Mesenchymal stem cell (in vitro differentiated cells and primary cell): ENCODE results near the gene MARK2.

Experiments
- DNase-seq: peaks from one replicate; pipeline ENCODE4 v3.0.0-alpha.2; 2013
- H2AFZ ChIP-seq: one replicate; pipeline ENCODE4 v1.6.1; 2013; ENCODE audit warnings: low read depth, mild to moderate bottlenecking, control low read depth, inconsistent platforms, low read length, moderate library complexity
- H2AK5ac ChIP-seq: 2 replicates; pipeline ENCODE4 v1.6.1; 2013; ENCODE audit warnings: low read length, moderate library complexity, mild to moderate bottlenecking, inconsistent platforms; ENCODE audit not compliant: severe bottlenecking
- H2BK120ac ChIP-seq: one replicate; pipeline ENCODE4 v1.6.1; 2013; ENCODE audit warnings: low read depth, mild to moderate bottlenecking, inconsistent platforms, low read length, moderate library complexity
- H2BK12ac ChIP-seq, 2 experiments: one replicate each; pipeline ENCODE4 v1.6.1; 2013; ENCODE audit warnings: inconsistent platforms in 2 of 2, low read length in 2 of 2, mild to moderate bottlenecking in 2 of 2, moderate library complexity in 2 of 2, control low read depth in 1 of 2
- H2BK15ac ChIP-seq: one replicate; pipeline ENCODE4 v1.6.1; 2013; ENCODE audit warnings: mild to moderate bottlenecking, low read depth, inconsistent platforms; ENCODE audit not compliant: poor library complexity, severe bottlenecking
- H2BK5ac ChIP-seq: 2 replicates; pipeline ENCODE4 v1.6.1; 2013; ENCODE audit warnings: low read depth, mild to moderate bottlenecking, low read length, control low read depth, inconsistent platforms; ENCODE audit not compliant: poor library complexity, severe bottlenecking
- H3K14ac ChIP-seq, 2 experiments: one replicate each; pipeline ENCODE4 v1.6.1; 2013; ENCODE audit warnings: inconsistent platforms in 2 of 2, low read length in 2 of 2, control low read depth in 1 of 2, mild to moderate bottlenecking in 1 of 2, moderate library complexity in 1 of 2
- H3K18ac ChIP-seq, 2 experiments: one replicate each; pipeline ENCODE4 v1.6.1; 2013; ENCODE audit warnings: inconsistent platforms in 2 of 2, low read length in 2 of 2, control low read depth in 1 of 2, low read depth in 1 of 2, mild to moderate bottlenecking in 1 of 2
- H3K23ac ChIP-seq, 2 experiments: one replicate each; pipeline ENCODE4 v1.6.1; 2013; ENCODE audit warnings: inconsistent platforms in 2 of 2, low read length in 2 of 2, mild to moderate bottlenecking in 2 of 2, moderate library complexity in 2 of 2, control low read depth in 1 of 2
- H3K27ac ChIP-seq: 2 replicates; pipeline ENCODE4 v1.5.1; 2013; ENCODE audit warnings: mild to moderate bottlenecking, moderate library complexity, low read length, control low read depth, inconsistent platforms; ENCODE audit not compliant: poor library complexity, severe bottlenecking
- H3K27me3 ChIP-seq, 2 experiments: 2 replicates each; pipeline versions ENCODE4 v1.6.1 to v1.7.0; 2013; ENCODE audit warnings: low read length in 2 of 2, mild to moderate bottlenecking in 2 of 2, moderate library complexity in 2 of 2, control low read depth in 1 of 2, inconsistent platforms in 1 of 2; ENCODE audit not compliant: control insufficient read depth in 1 of 2, insufficient read depth in 1 of 2
- H3K36me3 ChIP-seq, 2 experiments: 2 replicates each; pipeline versions ENCODE4 v1.6.1 to v1.7.0; 2013; ENCODE audit warnings: low read length in 2 of 2, control low read depth in 1 of 2, inconsistent platforms in 1 of 2, low read depth in 1 of 2, mild to moderate bottlenecking in 1 of 2; ENCODE audit not compliant: insufficient read depth in 2 of 2, control insufficient read depth in 1 of 2
- H3K4ac ChIP-seq, 2 experiments: one replicate each; pipeline ENCODE4 v1.6.1; 2013; ENCODE audit warnings: inconsistent platforms in 2 of 2, low read length in 2 of 2, mild to moderate bottlenecking in 2 of 2, moderate library complexity in 2 of 2, control low read depth in 1 of 2, low read depth in 1 of 2
- H3K4me1 ChIP-seq: 2 replicates; pipeline ENCODE4 v1.6.1; 2013; ENCODE audit warnings: low read depth, low read length, control low read depth; ENCODE audit not compliant: control insufficient read depth, insufficient read depth
- H3K4me2 ChIP-seq: 2 replicates; pipeline ENCODE4 v1.6.1; 2013; ENCODE audit warnings: low read length, mild to moderate bottlenecking, inconsistent platforms; ENCODE audit not compliant: poor library complexity, severe bottlenecking
- H3K4me3 ChIP-seq, 2 experiments: 2 replicates each; pipeline versions ENCODE4 v1.5.1 to v1.7.0; 2013; ENCODE audit warnings: low read length in 2 of 2, mild to moderate bottlenecking in 2 of 2, control low read depth in 1 of 2, low read depth in 1 of 2; ENCODE audit not compliant: insufficient read depth in 1 of 2
- H3K79me1 ChIP-seq: replicated peaks from 2 replicates; pipeline ENCODE4 v1.6.1; 2013; ENCODE audit warnings: mild to moderate bottlenecking, control low read depth, low read length, inconsistent platforms; ENCODE audit not compliant: poor library complexity, severe bottlenecking
- H3K9ac ChIP-seq: 2 replicates; pipeline ENCODE4 v1.7.0; 2013; ENCODE audit warnings: mild to moderate bottlenecking, low read length, moderate library complexity
- H3K9me3 ChIP-seq: 2 replicates; pipeline ENCODE4 v1.7.0; 2013; ENCODE audit warnings: mild to moderate bottlenecking, low read length; ENCODE audit not compliant: control insufficient read depth
- H4K8ac ChIP-seq: one replicate; pipeline ENCODE4 v1.6.1; 2013; ENCODE audit warnings: inconsistent platforms, mild to moderate bottlenecking, low read length, moderate library complexity
- H4K91ac ChIP-seq: one replicate; pipeline ENCODE4 v1.6.1; 2013; ENCODE audit warnings: mild to moderate bottlenecking, low read length, inconsistent platforms
- whole genome bisulfite sequencing: methylation state at CpG from one replicate; pipeline ENCODE4 v1.1.7; 2013; ENCODE audit warnings: mixed read lengths; 5-methylcytosine and 5-hydroxymethylcytosine counted together

Gene MARK2

GRCh38 chr11:63908631-63909401 lies 69.9 kb downstream of the MARK2 start:
- Histone ChIP-seq H3K4ac (no peak overlapping the region), H3K4me2 (no peak overlapping the region), H2AFZ (no peak overlapping the region), H3K27ac (no peak overlapping the region), H2BK12ac (no peak overlapping the region), H2BK15ac (no peak overlapping the region), H4K8ac (no peak overlapping the region), H3K4me1 (peaks cover 39% of the 10 kb centered on the region), H2AK5ac (no peak overlapping the region), H3K27me3 (no peaks in the 10 kb centered on the region), H3K23ac (no peak overlapping the region), H3K14ac (no peak overlapping the region), H3K4me3 (no peak overlapping the region), H3K79me1 (peaks cover 29% of the 10 kb centered on the region), H4K91ac (no peak overlapping the region), H3K9me3 (no peaks in the 10 kb centered on the region), H3K36me3 (peaks cover 45 to 91% of the 10 kb centered on the region in 2 experiments), H2BK5ac (no peak overlapping the region), H2BK120ac (no peak overlapping the region), H3K9ac (no peak overlapping the region), H3K18ac (no peak overlapping the region)
- WGBS: 93% methylated on average over 44 of the region's 46 CpGs
- DNase-seq: no peak

- Histone ChIP-seq H2BK5ac (no peak overlapping the region), H3K27me3 (no peaks in the 10 kb centered on the region), H3K9me3 (no peaks in the 10 kb centered on the region), H3K9ac (no peak overlapping the region), H3K79me1 (peaks cover 23% of the 10 kb centered on the region), H2BK15ac (no peak overlapping the region), H3K14ac (peak overlapping the region in 1 of 2 experiments; percentile 35), H2BK12ac (no peak overlapping the region), H2BK120ac (no peak overlapping the region), H3K4me1 (peaks cover 37% of the 10 kb centered on the region), H3K36me3 (peaks cover 35 to 90% of the 10 kb centered on the region in 2 experiments), H3K18ac (peak overlapping the region in 1 of 2 experiments; percentile 28), H3K23ac (no peak overlapping the region), H3K27ac (no peak overlapping the region), H2AK5ac (peak overlapping the region; percentile 24), H4K91ac (no peak overlapping the region), H2AFZ (no peak overlapping the region), H3K4ac (peak overlapping the region in 1 of 2 experiments; percentile 24), H3K4me3 (no peak overlapping the region), H4K8ac (no peak overlapping the region), H3K4me2 (no peak overlapping the region)
- no peak for DNase-seq
- 52% methylated on average over 15 of the region's 24 CpGs for WGBS
Measured at GRCh38 chr11:63909591-63910506, 70.9 kb downstream of the MARK2 start.

- no peaks in the 10 kb centered on the region for H3K27me3 ChIP-seq
- H3K4me3 ChIP-seq: no peak overlapping the region
- H3K27ac ChIP-seq: no peak overlapping the region
- no peak overlapping the region for H3K14ac ChIP-seq
- H3K36me3 ChIP-seq: peaks cover 27 to 86% of the 10 kb centered on the region in 2 experiments
- no peak overlapping the region for H3K4ac ChIP-seq
- H2BK5ac ChIP-seq: no peak overlapping the region
- no peak overlapping the region for H4K91ac ChIP-seq
- peaks cover 23% of the 10 kb centered on the region for H3K79me1 ChIP-seq
- H2AK5ac ChIP-seq: no peak overlapping the region
- no peak overlapping the region for H4K8ac ChIP-seq
- H3K4me1 ChIP-seq: peaks cover 43% of the 10 kb centered on the region
- no peak for DNase-seq
- WGBS: 69% methylated on average over 9 of the region's 9 CpGs
- H2AFZ ChIP-seq: no peak overlapping the region
- H2BK120ac ChIP-seq: no peak overlapping the region
- no peak overlapping the region for H3K23ac ChIP-seq
- no peak overlapping the region for H3K4me2 ChIP-seq
- H2BK12ac ChIP-seq: no peak overlapping the region
- H3K9me3 ChIP-seq: no peaks in the 10 kb centered on the region
- H3K9ac ChIP-seq: no peak overlapping the region
- peak overlapping the region; percentile 21 for H2BK15ac ChIP-seq
- H3K18ac ChIP-seq: peak overlapping the region in 1 of 2 experiments; percentile 38
Measured at GRCh38 chr11:63910675-63911074, 71.8 kb downstream of the MARK2 start.

- no peak overlapping the region for H2AK5ac ChIP-seq
- no peak overlapping the region for H3K4me3 ChIP-seq
- no peak overlapping the region for H3K4me2 ChIP-seq
- no peak overlapping the region for H2BK15ac ChIP-seq
- H2BK120ac ChIP-seq: no peak overlapping the region
- DNase-seq: no peak
- H4K8ac ChIP-seq: no peak overlapping the region
- no peak overlapping the region for H3K23ac ChIP-seq
- WGBS: 71% methylated on average over 8 of the region's 8 CpGs
- no peak overlapping the region for H2BK12ac ChIP-seq
- no peak overlapping the region for H3K9ac ChIP-seq
- H3K36me3 ChIP-seq: peaks cover 21 to 78% of the 10 kb centered on the region in 2 experiments
- H3K27me3 ChIP-seq: no peaks in the 10 kb centered on the region
- no peak overlapping the region for H2BK5ac ChIP-seq
- peak overlapping the region; percentile 7 for H4K91ac ChIP-seq
- H3K4ac ChIP-seq: no peak overlapping the region
- H3K4me1 ChIP-seq: peaks cover 51% of the 10 kb centered on the region
- no peak overlapping the region for H3K18ac ChIP-seq
- H3K27ac ChIP-seq: no peak overlapping the region
- no peak overlapping the region for H3K14ac ChIP-seq
- no peak overlapping the region for H2AFZ ChIP-seq
- H3K9me3 ChIP-seq: no peaks in the 10 kb centered on the region
- peaks cover 23% of the 10 kb centered on the region for H3K79me1 ChIP-seq
Measured at GRCh38 chr11:63911440-63911839, 72.5 kb downstream of the MARK2 start.
